Measurements from ENCODE around the gene SLC17A8. TPM values are rescaled to one million over a fixed set of nuclear protein-coding genes. Genes with fewer than 3 reads are reported as not detected.

The SLC17A8 gene
- total RNA-seq, 2 donors from 2014 or later, result not detected

Other genes starting within 250 kb of the SLC17A8 start
- gene BLTP3B, start 214.2 kb upstream of the SLC17A8 start, total RNA-seq, result 10 to 100 TPM; 22.6 to 30.9 TPM
- gene ACTR6, start 156.3 kb upstream of the SLC17A8 start, total RNA-seq, result 10 to 100 TPM; 23.4 to 24.9 TPM
- gene DEPDC4, start 90.0 kb upstream of the SLC17A8 start, total RNA-seq, result not detected
- gene SCYL2, start 89.9 kb upstream of the SLC17A8 start, total RNA-seq, result 10 to 100 TPM; 30.2 to 40.9 TPM
- gene NR1H4, start 116.8 kb downstream of the SLC17A8 start, total RNA-seq, result not detected
- under 1 TPM; 0.44 to 0.47 TPM for gene GAS2L3, start 216.6 kb downstream of the SLC17A8 start, total RNA-seq